HCT116 (cell line): ENCODE data around the gene LRRTM4.

Experiments used
- CEBPB ChIP-seq: IDR thresholded peaks from 2 replicates; pipeline ENCODE4 v1.6.1; 2012; ENCODE audit warnings: low read depth
- CTCF ChIP-seq, 3 experiments: fragments of 200-600 bp in 1 of 3; sonication (generic) in 1 of 3; IDR thresholded peaks in 2 of 3; conservative IDR thresholded peaks in 1 of 3; 2 replicates each; pipeline ENCODE4 v1.5.1; 2012 to 2017; ENCODE audit warnings: low read depth in 2 of 3, low read length in 2 of 3, antibody characterized with exemption in 1 of 3, borderline replicate concordance in 1 of 3, control low read depth in 1 of 3, mild to moderate bottlenecking in 1 of 3, mixed read lengths in 1 of 3, mixed run types in 1 of 3, moderate library complexity in 1 of 3; ENCODE audit not compliant: insufficient read depth in 1 of 3
- EZH2 ChIP-seq: fragments of 200-600 bp; sonication (generic); IDR thresholded peaks from 2 replicates; pipeline ENCODE4 v1.6.1; 2017; ENCODE audit warnings: antibody characterized with exemption, mixed run types

- TF ChIP-seq CTCF (IDR thresholded peaks at IDR 0.05 in 2 of 3, conservative IDR thresholded peaks at IDR 0.05 in 1 of 3; ENCODE audit: borderline replicate concordance in 1 of 3, insufficient read depth in 1 of 3, low read depth in 2 of 3, low read length in 2 of 3) (no peak), EZH2 (no peak), CEBPB (no peak)
Measured at GRCh38 chr2:76821731-76822130, 700.4 kb downstream of the LRRTM4 start.
